ENCODE results near the gene VHLL. TPM values are rescaled to one million over a fixed set of nuclear protein-coding genes. Genes with fewer than 3 reads are reported as not detected.
"Not testable (repeated sequence)": the region's sequence is repeated elsewhere in the genome, so short reads cannot be mapped to it uniquely, and the experiment has no call there.

Gene VHLL
- total RNA-seq (not detected), polyA plus RNA-seq (under 1 TPM in 1 of 2 donors, not detected in 1; 0.19 TPM)

GRCh38 chr1:156298852-156299357, at the start of gene VHLL:
VHLL (minus strand) TSS chr1:156299307; CDS start chr1:156299189, 118 bp downstream.
- H3K4me3 ChIP-seq: no peak within 1 kb of the TSS
- H3K27me3 ChIP-seq: no peaks in the 10 kb centered on the region
- 85 to 87% methylated on average over 19 of the region's 19 CpGs for WGBS, 2 donors
- H3K36me3 ChIP-seq: no peaks in the 10 kb centered on the region
- no peak for FAIRE-seq
- H3K27ac ChIP-seq: no peak within 1 kb of the TSS
- ATAC-seq: no peak
- H3K4me1 ChIP-seq: no peaks in the 10 kb centered on the region
- no peak for DNase-seq
- TF ChIP-seq, protein P1, sequence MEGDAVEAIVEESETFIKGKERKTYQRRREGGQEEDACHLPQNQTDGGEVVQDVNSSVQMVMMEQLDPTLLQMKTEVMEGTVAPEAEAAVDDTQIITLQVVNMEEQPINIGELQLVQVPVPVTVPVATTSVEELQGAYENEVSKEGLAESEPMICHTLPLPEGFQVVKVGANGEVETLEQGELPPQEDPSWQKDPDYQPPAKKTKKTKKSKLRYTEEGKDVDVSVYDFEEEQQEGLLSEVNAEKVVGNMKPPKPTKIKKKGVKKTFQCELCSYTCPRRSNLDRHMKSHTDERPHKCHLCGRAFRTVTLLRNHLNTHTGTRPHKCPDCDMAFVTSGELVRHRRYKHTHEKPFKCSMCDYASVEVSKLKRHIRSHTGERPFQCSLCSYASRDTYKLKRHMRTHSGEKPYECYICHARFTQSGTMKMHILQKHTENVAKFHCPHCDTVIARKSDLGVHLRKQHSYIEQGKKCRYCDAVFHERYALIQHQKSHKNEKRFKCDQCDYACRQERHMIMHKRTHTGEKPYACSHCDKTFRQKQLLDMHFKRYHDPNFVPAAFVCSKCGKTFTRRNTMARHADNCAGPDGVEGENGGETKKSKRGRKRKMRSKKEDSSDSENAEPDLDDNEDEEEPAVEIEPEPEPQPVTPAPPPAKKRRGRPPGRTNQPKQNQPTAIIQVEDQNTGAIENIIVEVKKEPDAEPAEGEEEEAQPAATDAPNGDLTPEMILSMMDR (IDR thresholded peaks at IDR 0.05): no peak
- intact Hi-C loops (cut with DNase I): no loop called here
- no peaks in the 10 kb centered on the region for H3K9me3 ChIP-seq

- ATAC-seq: no peak
- intact Hi-C loops (cut with DNase I): no loop called here
- Histone ChIP-seq H3K27ac (no peak overlapping the region), H3K27me3 (no peaks in the 10 kb centered on the region), H3K4me3 (no peak overlapping the region), H3K9me3 (no peaks in the 10 kb centered on the region), H3K36me3 (no peaks in the 10 kb centered on the region), H3K4me1 (no peaks in the 10 kb centered on the region)
- no peak for DNase-seq
- no peak for FAIRE-seq
- TF ChIP-seq, protein P1 (IDR thresholded peaks at IDR 0.05): no peak
- WGBS, 2 donors: 77 to 79% methylated on average over 4 of the region's 4 CpGs
Observed at GRCh38 chr1:156347331-156347730, 48.2 kb upstream of the VHLL start.

DNA sequence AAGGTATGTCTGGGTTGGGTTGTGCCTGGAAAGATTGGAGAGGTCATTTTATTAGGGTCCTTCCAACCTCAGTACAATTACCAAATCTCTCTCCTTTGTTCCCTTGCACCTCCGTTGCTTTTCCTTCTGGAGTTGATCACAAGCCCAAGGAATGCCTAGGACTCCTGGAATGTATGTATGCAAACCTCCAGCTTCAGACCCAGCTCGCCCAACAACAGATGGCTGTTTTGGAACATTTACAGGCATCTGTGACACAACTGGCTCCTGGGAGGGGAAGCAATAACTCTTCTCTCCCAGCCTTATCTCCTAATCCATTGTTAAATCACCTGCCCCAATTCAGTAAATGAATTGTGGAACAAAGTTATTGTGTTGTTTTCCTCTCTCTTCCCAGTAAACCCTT, 47.5 kb upstream of the VHLL start:
- Histone ChIP-seq H3K36me3 (no peaks in the 10 kb centered on the region), H3K27ac (no peak overlapping the region), H3K27me3 (no peaks in the 10 kb centered on the region), H3K9me3 (no peaks in the 10 kb centered on the region), H3K4me1 (no peaks in the 10 kb centered on the region), H3K4me3 (no peak overlapping the region)
- intact Hi-C loops (cut with DNase I): no loop called here
- TF ChIP-seq, protein P1 (IDR thresholded peaks at IDR 0.05): no peak
- FAIRE-seq: no peak
- no peak for DNase-seq
- WGBS, 2 donors: 64 to 70% methylated on average over 2 of the region's 2 CpGs
- ATAC-seq: no peak

DNA sequence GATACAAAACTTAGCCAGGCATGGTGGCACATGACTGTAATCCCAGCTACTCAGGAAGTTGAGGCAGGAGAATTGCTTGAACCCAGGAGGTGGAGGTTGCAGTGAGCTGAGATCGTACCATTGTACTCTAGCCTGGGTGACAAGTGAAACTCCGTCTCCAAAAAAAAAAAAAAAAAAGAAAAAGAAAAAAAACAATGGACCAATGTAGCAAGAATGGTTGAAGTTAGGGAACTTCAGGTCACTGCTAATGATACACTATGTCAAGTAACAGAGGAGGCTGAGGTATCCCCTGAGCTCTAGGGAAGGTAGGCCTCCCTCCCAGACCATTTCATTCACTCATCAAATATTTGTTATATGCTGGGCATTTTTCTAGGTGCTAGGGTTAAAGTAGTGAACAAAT, 46.9 kb upstream of the VHLL start:
- H3K27ac ChIP-seq; ATAC-seq; H3K4me3 ChIP-seq; H3K27me3 ChIP-seq; DNase-seq; intact Hi-C loops (cut with DNase I); H3K36me3 ChIP-seq; H3K9me3 ChIP-seq; FAIRE-seq; H3K4me1 ChIP-seq: not testable (repeated sequence)
- 85 to 91% methylated on average over 2 of the region's 2 CpGs for WGBS, 2 donors

DNA sequence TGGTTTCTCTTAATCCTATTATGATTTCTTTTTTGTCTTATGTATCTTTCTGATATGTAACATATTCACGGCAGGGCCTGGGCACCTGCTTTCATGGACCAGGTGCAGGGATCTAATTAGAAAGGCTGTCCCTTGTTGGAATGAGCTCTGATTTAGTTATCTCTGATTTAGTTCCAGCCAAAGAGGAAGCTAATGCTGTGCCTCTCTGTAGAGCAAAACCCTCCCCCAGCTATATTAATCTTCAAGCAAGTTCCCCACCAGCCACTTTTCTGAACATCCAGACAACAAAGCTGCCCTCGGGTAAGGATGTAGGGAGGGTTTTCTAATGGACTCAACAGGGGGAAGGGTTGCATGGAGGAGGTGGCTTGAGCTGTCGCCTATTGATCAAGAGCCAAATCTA, 45.3 kb upstream of the VHLL start:
- no peak for FAIRE-seq
- Histone ChIP-seq H3K4me1 (no peaks in the 10 kb centered on the region), H3K27me3 (no peaks in the 10 kb centered on the region), H3K27ac (no peak overlapping the region), H3K4me3 (no peak overlapping the region), H3K9me3 (no peaks in the 10 kb centered on the region), H3K36me3 (no peaks in the 10 kb centered on the region)
- TF ChIP-seq, protein P1 (IDR thresholded peaks at IDR 0.05): no peak
- no peak for ATAC-seq
- intact Hi-C loops (cut with DNase I): no loop called here
- WGBS, 2 donors: 54 to 63% methylated on average over 3 of the region's 3 CpGs
- DNase-seq: no peak

Measured in pancreas (tissue), 10 donors.